ENCODE data around the gene TENT5A.

DNA sequence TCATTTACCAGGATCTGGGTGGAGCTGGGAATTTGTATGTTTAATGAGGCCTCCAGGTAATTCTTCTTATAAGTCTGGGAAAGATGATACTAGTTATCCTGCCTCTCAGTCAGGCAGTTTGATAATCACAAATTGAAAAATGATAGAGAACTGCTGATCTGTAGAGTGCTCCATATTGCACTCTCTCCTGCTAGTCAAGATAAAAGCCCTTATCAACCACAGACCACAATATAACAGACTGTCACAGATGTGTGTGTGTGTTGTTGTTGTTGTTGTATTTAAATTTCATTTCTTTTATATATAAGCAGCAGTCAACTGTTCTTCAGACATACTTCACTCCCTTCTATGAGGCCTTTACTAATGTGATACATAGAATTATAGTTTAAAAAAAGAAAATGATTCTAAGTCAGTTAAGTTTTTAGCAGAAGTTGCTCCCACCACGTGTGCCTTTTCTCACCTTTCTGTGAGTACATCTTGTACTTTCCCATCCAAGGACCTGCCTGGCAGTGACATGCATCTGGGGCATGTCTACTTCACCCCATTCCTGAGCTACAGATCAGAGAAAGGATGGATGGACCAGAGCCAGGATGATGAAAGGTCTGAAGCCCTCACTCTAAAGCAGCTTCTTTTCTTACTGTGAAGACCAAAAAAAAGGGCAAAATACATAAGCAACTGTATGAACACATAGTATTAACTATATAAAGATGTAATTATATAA is 29.8 kb downstream of the TENT5A start:
- TF ChIP-seq POLR2A (IDR thresholded peaks at IDR 0.05), result no peak
- TF ChIP-seq, protein P1, sequence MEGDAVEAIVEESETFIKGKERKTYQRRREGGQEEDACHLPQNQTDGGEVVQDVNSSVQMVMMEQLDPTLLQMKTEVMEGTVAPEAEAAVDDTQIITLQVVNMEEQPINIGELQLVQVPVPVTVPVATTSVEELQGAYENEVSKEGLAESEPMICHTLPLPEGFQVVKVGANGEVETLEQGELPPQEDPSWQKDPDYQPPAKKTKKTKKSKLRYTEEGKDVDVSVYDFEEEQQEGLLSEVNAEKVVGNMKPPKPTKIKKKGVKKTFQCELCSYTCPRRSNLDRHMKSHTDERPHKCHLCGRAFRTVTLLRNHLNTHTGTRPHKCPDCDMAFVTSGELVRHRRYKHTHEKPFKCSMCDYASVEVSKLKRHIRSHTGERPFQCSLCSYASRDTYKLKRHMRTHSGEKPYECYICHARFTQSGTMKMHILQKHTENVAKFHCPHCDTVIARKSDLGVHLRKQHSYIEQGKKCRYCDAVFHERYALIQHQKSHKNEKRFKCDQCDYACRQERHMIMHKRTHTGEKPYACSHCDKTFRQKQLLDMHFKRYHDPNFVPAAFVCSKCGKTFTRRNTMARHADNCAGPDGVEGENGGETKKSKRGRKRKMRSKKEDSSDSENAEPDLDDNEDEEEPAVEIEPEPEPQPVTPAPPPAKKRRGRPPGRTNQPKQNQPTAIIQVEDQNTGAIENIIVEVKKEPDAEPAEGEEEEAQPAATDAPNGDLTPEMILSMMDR (IDR thresholded peaks at IDR 0.05), result no peak

All from esophagus squamous epithelium (tissue), 4 donors.